MM.1S (cell line): ENCODE results near the gene HSDL2.

ENCODE experiments used
- DNase-seq: peaks from one replicate; pipeline ENCODE4 v3.0.0-alpha.2; 2015
- H2AFZ ChIP-seq: fragments of 300-600 bp; sonication (generic); 2 replicates; pipeline ENCODE4 v1.6.0; 2016; ENCODE audit warnings: antibody characterized with exemption, low read length
- H3F3A ChIP-seq: fragments of 300-600 bp; sonication (generic); 2 replicates; pipeline ENCODE4 v1.6.1; 2016; ENCODE audit warnings: mild to moderate bottlenecking, antibody characterized with exemption, low read length, moderate library complexity, mixed read lengths; ENCODE audit not compliant: insufficient read depth
- H3K27ac ChIP-seq: fragments of 300-600 bp; sonication (generic); 2 replicates; pipeline ENCODE4 v1.5.1; 2016; ENCODE audit warnings: mild to moderate bottlenecking, low read length
- H3K27me3 ChIP-seq: fragments of 300-600 bp; sonication (generic); replicated peaks from 2 replicates; pipeline ENCODE4 v1.6.0; 2016; ENCODE audit warnings: low read length; ENCODE audit not compliant: insufficient read depth
- H3K36me3 ChIP-seq: fragments of 300-600 bp; sonication (generic); replicated peaks from 2 replicates; pipeline ENCODE4 v1.6.1; 2016; ENCODE audit warnings: mild to moderate bottlenecking, low read length, mixed read lengths; ENCODE audit not compliant: insufficient read depth
- H3K4me1 ChIP-seq: fragments of 300-600 bp; sonication (generic); 2 replicates; pipeline ENCODE4 v1.6.1; 2016; ENCODE audit warnings: low read length, mixed read lengths
- H3K4me2 ChIP-seq: fragments of 300-600 bp; sonication (generic); 2 replicates; pipeline ENCODE4 v1.6.0; 2016; ENCODE audit warnings: low read depth, low read length
- H3K4me3 ChIP-seq: fragments of 300-600 bp; sonication (generic); 2 replicates; pipeline ENCODE4 v1.5.1; 2016; ENCODE audit warnings: low read length, mixed read lengths
- H3K79me2 ChIP-seq: fragments of 300-600 bp; sonication (generic); 2 replicates; pipeline ENCODE4 v1.6.1; 2016; ENCODE audit warnings: mixed run types, low read length, mixed read lengths
- H3K9ac ChIP-seq: fragments of 300-600 bp; sonication (generic); 2 replicates; pipeline ENCODE4 v1.6.1; 2016; ENCODE audit warnings: low read length, mixed read lengths
- H3K9me2 ChIP-seq: fragments of 300-600 bp; sonication (generic); replicated peaks from 2 replicates; pipeline ENCODE4 v1.6.1; 2016; ENCODE audit warnings: mild to moderate bottlenecking, low read length, mixed read lengths; ENCODE audit not compliant: insufficient read depth
- H3K9me3 ChIP-seq: fragments of 300-600 bp; sonication (generic); replicated peaks from 2 replicates; pipeline ENCODE4 v1.6.1; 2016; ENCODE audit warnings: mild to moderate bottlenecking, low read length, mixed read lengths; ENCODE audit not compliant: insufficient read depth
- H4K20me1 ChIP-seq: fragments of 300-600 bp; sonication (generic); 2 replicates; pipeline ENCODE4 v1.6.1; 2016; ENCODE audit warnings: mild to moderate bottlenecking, low read length, moderate library complexity, mixed read lengths; ENCODE audit not compliant: insufficient read depth
- EZH2 ChIP-seq: fragments of 300-600 bp; sonication (generic); optimal IDR thresholded peaks from 2 replicates; pipeline ENCODE3; 2017; ENCODE audit warnings: low read depth, mild to moderate bottlenecking, antibody characterized with exemption, low read length, mixed read lengths
- EZH2phosphoT487 ChIP-seq: fragments of 300-600 bp; sonication (generic); IDR thresholded peaks from 2 replicates; pipeline ENCODE4 v1.6.1; 2018; ENCODE audit warnings: antibody characterized with exemption, low read length
- TF ChIP-seq, protein P1 (sequence below): fragments of 300-600 bp; sonication (generic); IDR thresholded peaks from 2 replicates; pipeline ENCODE4 v1.5.1; 2016; ENCODE audit warnings: antibody characterized with exemption, low read length, mixed read lengths

Gene HSDL2

DNA sequence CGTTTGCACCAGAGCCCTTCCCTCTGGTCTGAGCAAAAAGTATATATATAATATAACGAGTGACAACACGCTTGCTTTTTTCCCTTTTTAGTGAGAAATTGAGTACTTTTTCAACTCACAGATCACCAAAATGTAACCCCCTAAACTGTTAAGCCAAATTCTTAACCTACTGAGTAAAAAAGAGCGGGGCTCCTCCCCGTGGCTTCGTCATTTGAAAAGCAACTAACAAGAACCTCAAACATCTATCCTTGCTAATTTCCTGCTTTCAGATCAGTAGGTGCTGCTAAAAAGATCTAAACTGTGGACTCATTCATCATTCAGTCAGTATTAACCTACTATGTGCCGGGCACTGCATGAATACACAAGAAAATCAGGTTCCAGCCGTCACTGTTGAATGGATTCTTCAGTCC, 45.5 kb upstream of the HSDL2 start:
- H3K9me2 ChIP-seq: no peaks in the 10 kb centered on the region
- peak overlapping the region; percentile 74 for H2AFZ ChIP-seq
- no peaks in the 10 kb centered on the region for H3K27me3 ChIP-seq
- peak overlapping the region; percentile 71; the same call in 1 of the 2 replicates for H3K27ac ChIP-seq
- no peaks in the 10 kb centered on the region for H3K9me3 ChIP-seq
- peaks cover 17% of the 10 kb centered on the region for H3F3A ChIP-seq
- peak overlapping the region; percentile 76 for H3K9ac ChIP-seq
- peak overlapping the region; percentile 84 for H3K4me3 ChIP-seq
- H3K4me2 ChIP-seq: peak overlapping the region; percentile 77
- H3K4me1 ChIP-seq: peaks cover 9% of the 10 kb centered on the region
- peaks cover 33% of the 10 kb centered on the region for H3K79me2 ChIP-seq
- no peaks in the 10 kb centered on the region for H4K20me1 ChIP-seq
- no peaks in the 10 kb centered on the region for H3K36me3 ChIP-seq
- peak; percentile 50 for DNase-seq
- TF ChIP-seq EZH2 (no peak), EZH2phosphoT487 (no peak)
- TF ChIP-seq, protein P1, sequence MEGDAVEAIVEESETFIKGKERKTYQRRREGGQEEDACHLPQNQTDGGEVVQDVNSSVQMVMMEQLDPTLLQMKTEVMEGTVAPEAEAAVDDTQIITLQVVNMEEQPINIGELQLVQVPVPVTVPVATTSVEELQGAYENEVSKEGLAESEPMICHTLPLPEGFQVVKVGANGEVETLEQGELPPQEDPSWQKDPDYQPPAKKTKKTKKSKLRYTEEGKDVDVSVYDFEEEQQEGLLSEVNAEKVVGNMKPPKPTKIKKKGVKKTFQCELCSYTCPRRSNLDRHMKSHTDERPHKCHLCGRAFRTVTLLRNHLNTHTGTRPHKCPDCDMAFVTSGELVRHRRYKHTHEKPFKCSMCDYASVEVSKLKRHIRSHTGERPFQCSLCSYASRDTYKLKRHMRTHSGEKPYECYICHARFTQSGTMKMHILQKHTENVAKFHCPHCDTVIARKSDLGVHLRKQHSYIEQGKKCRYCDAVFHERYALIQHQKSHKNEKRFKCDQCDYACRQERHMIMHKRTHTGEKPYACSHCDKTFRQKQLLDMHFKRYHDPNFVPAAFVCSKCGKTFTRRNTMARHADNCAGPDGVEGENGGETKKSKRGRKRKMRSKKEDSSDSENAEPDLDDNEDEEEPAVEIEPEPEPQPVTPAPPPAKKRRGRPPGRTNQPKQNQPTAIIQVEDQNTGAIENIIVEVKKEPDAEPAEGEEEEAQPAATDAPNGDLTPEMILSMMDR: no peak

DNA sequence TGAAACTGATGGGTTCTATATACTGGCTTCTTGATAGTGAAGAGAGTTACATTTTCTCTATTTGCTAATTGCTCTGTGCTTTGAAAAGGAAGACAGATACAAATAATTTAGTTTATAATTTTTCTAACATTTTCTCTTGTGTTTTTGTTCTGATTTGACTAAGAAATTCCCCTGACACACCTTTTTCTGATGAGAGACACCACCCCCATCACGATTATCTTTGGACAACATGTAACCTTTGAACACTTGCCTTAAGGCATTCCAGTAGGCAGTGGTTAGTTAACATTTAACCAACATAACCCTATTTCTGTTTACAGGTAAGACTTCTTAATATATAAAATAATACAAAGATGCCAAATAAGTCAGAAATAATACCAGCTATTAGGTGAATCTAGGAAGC, 42.4 kb upstream of the HSDL2 start:
- no peaks in the 10 kb centered on the region for H3K9me3 ChIP-seq
- no peaks in the 10 kb centered on the region for H3K9me2 ChIP-seq
- TF ChIP-seq, protein P1: no peak
- TF ChIP-seq EZH2phosphoT487 (no peak), EZH2 (no peak)
- no peaks in the 10 kb centered on the region for H3K36me3 ChIP-seq
- H3K27me3 ChIP-seq: no peaks in the 10 kb centered on the region
- H3K4me2 ChIP-seq: no peak overlapping the region
- no peaks in the 10 kb centered on the region for H3K4me1 ChIP-seq
- DNase-seq: no peak
- H2AFZ ChIP-seq: no peak overlapping the region
- H3K27ac ChIP-seq: no peak overlapping the region
- peaks cover 2% of the 10 kb centered on the region for H3K79me2 ChIP-seq
- no peaks in the 10 kb centered on the region for H4K20me1 ChIP-seq
- peaks cover 14% of the 10 kb centered on the region for H3F3A ChIP-seq
- H3K9ac ChIP-seq: no peak overlapping the region
- no peak overlapping the region for H3K4me3 ChIP-seq

DNA sequence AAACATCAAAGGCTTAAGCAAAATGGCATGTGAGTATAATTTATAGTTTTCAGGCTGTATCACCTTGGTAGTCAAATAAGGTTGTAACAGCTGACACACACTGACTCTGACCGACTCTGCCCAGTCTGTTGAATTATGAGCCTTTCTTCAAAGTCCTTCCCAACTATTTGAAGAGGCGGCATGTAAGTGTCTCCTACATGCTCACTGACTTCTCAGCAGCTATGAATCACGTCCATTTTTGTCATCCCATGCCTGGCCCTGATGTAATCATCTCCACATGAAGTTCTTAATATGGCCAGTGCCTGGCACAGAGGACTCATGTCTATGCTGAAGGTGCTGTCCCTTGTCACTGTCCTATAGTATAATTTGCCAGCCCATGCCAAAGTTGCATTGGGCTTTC, 41.3 kb upstream of the HSDL2 start:
- H3K27ac ChIP-seq: no peak overlapping the region
- TF ChIP-seq, protein P1: no peak
- no peak for TF ChIP-seq EZH2
- no peak overlapping the region for H3K4me3 ChIP-seq
- no peak for DNase-seq
- peaks cover 8% of the 10 kb centered on the region for H3F3A ChIP-seq
- no peak overlapping the region for H3K9ac ChIP-seq
- H3K79me2 ChIP-seq: no peaks in the 10 kb centered on the region
- no peaks in the 10 kb centered on the region for H3K9me2 ChIP-seq
- H3K4me1 ChIP-seq: no peaks in the 10 kb centered on the region
- no peak overlapping the region for H3K4me2 ChIP-seq
- H3K36me3 ChIP-seq: no peaks in the 10 kb centered on the region
- no peaks in the 10 kb centered on the region for H3K9me3 ChIP-seq
- H2AFZ ChIP-seq: no peak overlapping the region
- no peaks in the 10 kb centered on the region for H3K27me3 ChIP-seq
- H4K20me1 ChIP-seq: no peaks in the 10 kb centered on the region
